Astrocyte (in vitro differentiated cells and primary cell): ENCODE data around the gene RNF214. TPM values are rescaled to one million over a fixed set of nuclear protein-coding genes. Genes with fewer than 3 reads are reported as not detected.

Source experiments
- DNase-seq: peaks from one replicate; pipeline ENCODE4 v3.0.0-alpha.2; 2010; ENCODE audit warnings: low read depth
- FAIRE-seq: peaks from 2 replicates; lab custom pipeline; 2011; peaks lifted over from hg19 to GRCh38; lab: Jason Lieb, UNC
- H2AFZ ChIP-seq: 2 replicates; pipeline ENCODE4 v1.6.0; 2012; ENCODE audit warnings: low read depth, low read length, inconsistent platforms
- H3K27ac ChIP-seq: 2 replicates; pipeline ENCODE4 v1.5.1; 2011; ENCODE audit warnings: low read depth, low read length, inconsistent platforms
- H3K27me3 ChIP-seq: 2 replicates; pipeline ENCODE4 v1.6.0; 2011; ENCODE audit warnings: low read length, inconsistent platforms; ENCODE audit not compliant: insufficient read depth
- H3K36me3 ChIP-seq: 2 replicates; pipeline ENCODE4 v1.5.1; 2011; ENCODE audit warnings: low read length, inconsistent platforms; ENCODE audit not compliant: insufficient read depth
- H3K4me1 ChIP-seq: 2 replicates; pipeline ENCODE4 v1.5.1; 2011; ENCODE audit warnings: low read length, inconsistent platforms; ENCODE audit not compliant: insufficient read depth
- H3K4me2 ChIP-seq: 2 replicates; pipeline ENCODE4 v1.6.0; 2012; ENCODE audit warnings: low read length, inconsistent platforms
- H3K4me3 ChIP-seq: 2 replicates; pipeline ENCODE4 v1.5.1; 2011; ENCODE audit warnings: low read depth, mild to moderate bottlenecking, low read length, inconsistent platforms; ENCODE audit not compliant: insufficient read depth
- H3K79me2 ChIP-seq: 2 replicates; pipeline ENCODE4 v1.6.0; 2012; ENCODE audit warnings: mild to moderate bottlenecking, low read length, inconsistent platforms; ENCODE audit not compliant: insufficient read depth
- H3K9ac ChIP-seq: 2 replicates; pipeline ENCODE4 v1.6.0; 2012; ENCODE audit warnings: mild to moderate bottlenecking, low read length, inconsistent platforms
- H3K9me3 ChIP-seq: 2 replicates; pipeline ENCODE4 v1.5.1; 2012; ENCODE audit warnings: low read depth, mild to moderate bottlenecking, low read length, inconsistent platforms; ENCODE audit not compliant: insufficient read depth
- H4K20me1 ChIP-seq: 2 replicates; pipeline ENCODE4 v1.6.0; 2012; ENCODE audit warnings: low read length, inconsistent platforms; ENCODE audit not compliant: insufficient read depth
- H3K27ac Mint-ChIP-seq: one replicate; pipeline ENCODE4 v1.8.0; 2021; ENCODE audit warnings: mild to moderate bottlenecking, mixed read lengths; ENCODE audit not compliant: unreplicated experiment
- H3K27me3 Mint-ChIP-seq: one replicate; pipeline ENCODE4 v1.8.0; 2021; ENCODE audit warnings: low read depth, mixed read lengths; ENCODE audit not compliant: unreplicated experiment
- H3K36me3 Mint-ChIP-seq: one replicate; pipeline ENCODE4 v1.8.0; 2021; ENCODE audit warnings: low read depth, mixed read lengths; ENCODE audit not compliant: unreplicated experiment
- H3K4me1 Mint-ChIP-seq: one replicate; pipeline ENCODE4 v1.8.0; 2021; ENCODE audit warnings: low read depth, mixed read lengths; ENCODE audit not compliant: unreplicated experiment
- H3K4me3 Mint-ChIP-seq: one replicate; pipeline ENCODE4 v1.8.0; 2021; ENCODE audit warnings: mild to moderate bottlenecking, moderate library complexity, mixed read lengths; ENCODE audit not compliant: unreplicated experiment
- H3K9me3 Mint-ChIP-seq: one replicate; pipeline ENCODE4 v1.8.0; 2021; ENCODE audit warnings: mild to moderate bottlenecking, mixed read lengths; ENCODE audit not compliant: unreplicated experiment
- EZH2 ChIP-seq: IDR thresholded peaks from 2 replicates; pipeline ENCODE4 v1.6.1; 2012; ENCODE audit warnings: mild to moderate bottlenecking, low read length, inconsistent platforms; ENCODE audit not compliant: insufficient read depth
- total RNA-seq: library from RNA; stranded (reverse); gene quantifications from 2 replicates; pipeline ENCODE4 v1.2.1, GENCODE V29; 2021
- TF ChIP-seq, protein P1 (sequence below): IDR thresholded peaks from 2 replicates; pipeline ENCODE4 v1.5.1; 2011; ENCODE audit warnings: low read depth, mild to moderate bottlenecking, inconsistent platforms, low read length, moderate library complexity; ENCODE audit not compliant: insufficient read depth

Gene RNF214
- total RNA-seq, 1 donor from 2014 or later = 23.6 TPM

DNA sequence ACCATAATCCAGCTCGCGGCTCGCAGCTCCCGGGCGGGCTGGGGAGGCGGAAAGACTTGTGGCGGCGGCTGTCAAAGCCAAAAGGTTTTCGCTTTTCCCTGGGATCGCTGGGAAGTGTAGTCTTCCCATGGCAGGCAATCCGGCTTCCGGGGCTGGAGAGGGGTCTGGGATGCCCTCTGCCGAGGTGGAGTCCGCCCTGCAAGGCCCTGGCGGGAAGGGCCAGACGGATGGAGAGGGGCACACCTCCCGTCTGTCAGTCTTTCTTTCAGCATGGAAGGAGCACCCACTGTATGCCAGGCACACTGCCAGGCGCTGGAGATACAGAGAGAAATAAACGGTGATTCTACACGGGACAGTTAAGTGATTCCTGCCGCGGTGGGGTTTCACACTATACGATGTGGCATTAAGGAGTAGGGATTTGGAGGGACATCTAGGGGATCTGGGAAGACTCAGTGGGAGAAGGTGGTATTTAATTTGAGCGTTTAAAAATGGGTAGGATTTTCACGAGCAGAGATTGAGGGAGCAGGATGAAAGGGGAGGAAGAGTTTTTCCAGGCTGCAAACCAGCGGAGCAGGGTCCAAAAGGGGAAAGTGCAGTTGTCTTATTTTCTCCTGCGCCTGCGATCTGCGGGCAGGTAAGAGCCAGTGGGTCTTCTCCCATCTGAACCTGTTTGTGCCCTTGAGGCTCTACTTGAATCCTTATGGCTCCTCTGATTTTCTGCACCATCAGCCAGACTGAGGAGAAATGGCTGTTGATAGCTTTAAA, 83.9 kb downstream of the RNF214 start, which contains the start of gene BACE1:
BACE1 (minus strand) TSS at position 60 of the 765 bp plus-strand sequence. CDS start 461 bp downstream, outside the sequence.
- H3K27ac Mint-ChIP-seq = peak within 1 kb of the TSS; percentile 9
- H3K4me3 Mint-ChIP-seq = peak within 1 kb of the TSS; percentile 88
- H4K20me1 ChIP-seq = peaks cover 21% of the 10 kb centered on the region
- peaks cover 15% of the 10 kb centered on the region for H3K4me1 ChIP-seq
- peaks cover 9% of the 10 kb centered on the region for H3K4me1 Mint-ChIP-seq
- H3K27ac ChIP-seq = peak within 1 kb of the TSS; percentile 6
- no peaks in the 10 kb centered on the region for H3K27me3 Mint-ChIP-seq
- H3K4me3 ChIP-seq = peak within 1 kb of the TSS; percentile 72
- peak; percentile 9 for FAIRE-seq
- TF ChIP-seq, protein P1, sequence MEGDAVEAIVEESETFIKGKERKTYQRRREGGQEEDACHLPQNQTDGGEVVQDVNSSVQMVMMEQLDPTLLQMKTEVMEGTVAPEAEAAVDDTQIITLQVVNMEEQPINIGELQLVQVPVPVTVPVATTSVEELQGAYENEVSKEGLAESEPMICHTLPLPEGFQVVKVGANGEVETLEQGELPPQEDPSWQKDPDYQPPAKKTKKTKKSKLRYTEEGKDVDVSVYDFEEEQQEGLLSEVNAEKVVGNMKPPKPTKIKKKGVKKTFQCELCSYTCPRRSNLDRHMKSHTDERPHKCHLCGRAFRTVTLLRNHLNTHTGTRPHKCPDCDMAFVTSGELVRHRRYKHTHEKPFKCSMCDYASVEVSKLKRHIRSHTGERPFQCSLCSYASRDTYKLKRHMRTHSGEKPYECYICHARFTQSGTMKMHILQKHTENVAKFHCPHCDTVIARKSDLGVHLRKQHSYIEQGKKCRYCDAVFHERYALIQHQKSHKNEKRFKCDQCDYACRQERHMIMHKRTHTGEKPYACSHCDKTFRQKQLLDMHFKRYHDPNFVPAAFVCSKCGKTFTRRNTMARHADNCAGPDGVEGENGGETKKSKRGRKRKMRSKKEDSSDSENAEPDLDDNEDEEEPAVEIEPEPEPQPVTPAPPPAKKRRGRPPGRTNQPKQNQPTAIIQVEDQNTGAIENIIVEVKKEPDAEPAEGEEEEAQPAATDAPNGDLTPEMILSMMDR = no peak
- no peak for TF ChIP-seq EZH2
- H3K9me3 ChIP-seq = no peaks in the 10 kb centered on the region
- peak; percentile 76 for DNase-seq
- H3K36me3 ChIP-seq = no peaks in the 10 kb centered on the region
- H3K79me2 ChIP-seq = peaks cover 33% of the 10 kb centered on the region
- H3K9ac ChIP-seq = peak within 1 kb of the TSS; percentile 82
- no peaks in the 10 kb centered on the region for H3K9me3 Mint-ChIP-seq
- no peaks in the 10 kb centered on the region for H3K27me3 ChIP-seq
- H2AFZ ChIP-seq = peak within 1 kb of the TSS; percentile 92
- no peaks in the 10 kb centered on the region for H3K36me3 Mint-ChIP-seq
- H3K4me2 ChIP-seq = peak within 1 kb of the TSS; percentile 93

DNA sequence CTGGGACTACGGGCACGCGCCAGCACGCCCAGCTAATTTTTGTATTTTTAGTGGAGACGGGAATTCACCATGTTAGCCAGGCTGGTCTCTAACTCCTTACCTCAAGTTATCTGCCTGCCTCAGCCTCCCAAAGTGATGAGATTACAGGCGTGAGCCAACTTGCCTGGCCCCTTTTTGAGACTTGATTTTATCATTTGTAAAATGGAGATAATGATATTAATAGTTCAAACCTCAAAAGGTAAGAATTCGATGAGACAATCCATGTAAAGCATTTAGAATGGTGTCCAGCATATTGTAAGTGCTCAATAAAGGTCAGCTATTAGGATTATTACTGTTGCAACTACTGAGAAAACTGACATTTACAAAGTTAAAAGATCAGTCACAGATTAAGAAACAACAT, 86.3 kb downstream of the RNF214 start:
- Histone ChIP-seq H2AFZ (no peak overlapping the region), H3K27ac (no peak overlapping the region), H3K27me3 (no peaks in the 10 kb centered on the region), H3K36me3 (no peaks in the 10 kb centered on the region), H3K4me2 (no peak overlapping the region), H3K9me3 (no peaks in the 10 kb centered on the region), H3K4me1 (peaks cover 15% of the 10 kb centered on the region), H3K79me2 (peaks cover 21% of the 10 kb centered on the region), H3K4me3 (no peak overlapping the region), H3K9ac (peak overlapping the region; percentile 8), H4K20me1 (peaks cover 8% of the 10 kb centered on the region)
- no peak for FAIRE-seq
- no peak for DNase-seq
- H3K4me3 Mint-ChIP-seq = no peak overlapping the region
- peaks cover 9% of the 10 kb centered on the region for H3K4me1 Mint-ChIP-seq
- no peak for TF ChIP-seq EZH2
- TF ChIP-seq, protein P1 = no peak
- H3K9me3 Mint-ChIP-seq = no peaks in the 10 kb centered on the region
- no peaks in the 10 kb centered on the region for H3K27me3 Mint-ChIP-seq
- H3K27ac Mint-ChIP-seq = no peak overlapping the region
- H3K36me3 Mint-ChIP-seq = no peaks in the 10 kb centered on the region
